K562 (cell line): ENCODE measurements around the gene FAM169A. TPM values are rescaled to one million over a fixed set of nuclear protein-coding genes. Genes with fewer than 3 reads are reported as not detected.
"Not testable (repeated sequence)": the region's sequence is repeated elsewhere in the genome, so short reads cannot be mapped to it uniquely, and the experiment has no call there.

Experiments used
- ATAC-seq: fragments of 200-7000 bp; cut with Tn5 transposase; 3 replicates; pipeline ENCODE4 v1.9.1; 2020; ENCODE audit warnings: moderate library complexity
- BruUV-seq: library from RNA; stranded (reverse); fragments of 400-500 nt; replicated peaks from 2 replicates; lab custom pipeline; 2021; lab: Mats Ljungman, UMichigan
- CTCF ChIA-PET: fragments of 300-600 bp; formaldehyde crosslinking; extraction: SDS; loops from one replicate; lab custom pipeline; 2021; ENCODE audit warnings: low intra/inter-chr PET ratio; lab: Yijun Ruan, JAX
- POLR2A ChIA-PET: fragments of 300-600, 350-650 bp; sonication (Branson Sonifier 250); formaldehyde crosslinking; extraction: SDS; loops from one replicate; lab custom pipeline; 2021; ENCODE audit warnings: antibody characterized with exemption, inconsistent platforms; lab: Yijun Ruan, JAX
- DNase-seq, 4 experiments: peaks; one replicate each; pipeline versions ENCODE4 v3.0.0 to v3.0.0-alpha.2; 2011 to 2018; ENCODE audit warnings: low spot score in 3 of 4, mixed read lengths in 3 of 4; ENCODE audit errors: extremely low read depth in 1 of 4
- FAIRE-seq: peaks from 2 replicates; lab custom pipeline; 2011; peaks lifted over from hg19 to GRCh38; lab: Jason Lieb, UNC
- H2AFZ ChIP-seq: 2 replicates; pipeline ENCODE4 v1.6.0; 2011; ENCODE audit warnings: low read depth, low read length, control low read depth, inconsistent platforms
- H3K27ac ChIP-seq: fragments of 200-600 bp; 3 replicates; pipeline ENCODE4 v1.8.0; 2011; ENCODE audit warnings: low read depth, mild to moderate bottlenecking, control low read depth, inconsistent platforms, low read length, moderate library complexity, mixed read lengths; ENCODE audit errors: extremely low read depth
- H3K27me3 ChIP-seq, 2 experiments: fragments of 300-600 bp in 1 of 2; 2 replicates in 1 of 2; 3 replicates in 1 of 2; pipeline versions ENCODE4 v1.6.0 to v1.8.0; 2011; ENCODE audit warnings: inconsistent platforms in 2 of 2, low read length in 2 of 2, mild to moderate bottlenecking in 1 of 2, mixed read lengths in 1 of 2, moderate library complexity in 1 of 2; ENCODE audit not compliant: control insufficient read depth in 2 of 2, insufficient read depth in 2 of 2
- H3K36me3 ChIP-seq: fragments of 300-600 bp; 3 replicates; pipeline ENCODE4 v1.8.0; 2011; ENCODE audit warnings: mild to moderate bottlenecking, low read length, inconsistent platforms; ENCODE audit not compliant: control insufficient read depth, insufficient read depth
- H3K4me1 ChIP-seq, 2 experiments: fragments of 200-600 bp in 1 of 2; replicated peaks in 1 of 2; 2 replicates in 1 of 2; 3 replicates in 1 of 2; pipeline versions ENCODE4 v1.5.1 to v1.8.0; 2011; ENCODE audit warnings: inconsistent platforms in 2 of 2, low read length in 2 of 2, mild to moderate bottlenecking in 1 of 2, mixed read lengths in 1 of 2, moderate library complexity in 1 of 2; ENCODE audit not compliant: control insufficient read depth in 2 of 2, insufficient read depth in 2 of 2
- H3K4me2 ChIP-seq: 2 replicates; pipeline ENCODE4 v1.6.1; 2011; ENCODE audit warnings: low read length, control low read depth, inconsistent platforms, mixed read lengths; ENCODE audit not compliant: insufficient read depth
- H3K4me3 ChIP-seq: fragments of 200-600 bp; sonication (generic), shearing (Covaris generic); 2 replicates; pipeline ENCODE4 v1.5.1; 2016; ENCODE audit warnings: control low read depth, inconsistent platforms
- H3K79me2 ChIP-seq: fragments of 200-600 bp; 3 replicates; pipeline ENCODE4 v1.8.0; 2011; ENCODE audit warnings: low read length, inconsistent platforms; ENCODE audit not compliant: control insufficient read depth, insufficient read depth
- H3K9ac ChIP-seq, 2 experiments: 2 replicates each; pipeline versions ENCODE4 v1.6.0 to v1.6.1; 2011; ENCODE audit warnings: low read depth in 2 of 2, low read length in 2 of 2, control low read depth in 1 of 2, inconsistent platforms in 1 of 2, mild to moderate bottlenecking in 1 of 2, mixed read lengths in 1 of 2; ENCODE audit not compliant: insufficient read depth in 1 of 2
- H3K9me1 ChIP-seq: one replicate; pipeline ENCODE4 v1.6.0; 2011; ENCODE audit warnings: inconsistent platforms, mild to moderate bottlenecking, low read length, moderate library complexity; ENCODE audit not compliant: control insufficient read depth, insufficient read depth
- H3K9me3 ChIP-seq: replicated peaks from 2 replicates; pipeline ENCODE4 v1.5.1; 2011; ENCODE audit warnings: low read depth, low read length, inconsistent platforms; ENCODE audit not compliant: control insufficient read depth, insufficient read depth
- H4K20me1 ChIP-seq: replicated peaks from 2 replicates; pipeline ENCODE4 v1.6.1; 2011; ENCODE audit warnings: low read length, inconsistent platforms, mixed read lengths; ENCODE audit not compliant: control insufficient read depth, insufficient read depth
- ATF1 ChIP-seq, 2 experiments: fragments of 450-650 bp in 1 of 2; IDR thresholded peaks; 2 replicates each; pipeline ENCODE4 v1.6.1; 2016; ENCODE audit warnings: missing compliant biosample characterization in 1 of 2, missing genetic modification characterization in 1 of 2
- EHMT2 ChIP-seq: fragments of 450-650 bp; IDR thresholded peaks from 2 replicates; pipeline ENCODE4 v1.6.1; 2018; ENCODE audit warnings: antibody characterized with exemption
- GTF2E2 ChIP-seq: fragments of 200-800 bp; sonication (Bioruptor generic); IDR thresholded peaks from 2 replicates; pipeline ENCODE4 v1.6.1; 2016; ENCODE audit warnings: missing genetic modification characterization, missing compliant biosample characterization
- POLR2AphosphoS2 ChIP-seq: IDR thresholded peaks from 2 replicates; pipeline ENCODE4 v1.6.1; 2012; ENCODE audit warnings: low read length, improper control_type of control experiment
- PPARD ChIP-seq: fragments of 250-450 bp; sonication (Bioruptor Pico); IDR thresholded peaks from 2 replicates; pipeline ENCODE4 v1.8.0; 2022; ENCODE audit warnings: inconsistent platforms, mild to moderate bottlenecking, moderate library complexity
- SMARCA4 ChIP-seq: fragments of 450-650 bp; IDR thresholded peaks from 2 replicates; pipeline ENCODE4 v1.6.1; 2016
- TOE1 ChIP-seq, 2 experiments: fragments of 450-650 bp in 1 of 2; sonication (generic) in 1 of 2; formaldehyde crosslinking in 1 of 2; IDR thresholded peaks; 2 replicates each; pipeline versions ENCODE4 v1.7.1 to v1.8.0; 2016 to 2022; ENCODE audit warnings: borderline replicate concordance in 2 of 2, mild to moderate bottlenecking in 2 of 2, antibody characterized with exemption in 1 of 2, inconsistent platforms in 1 of 2, low read depth in 1 of 2, missing genetic modification reagents in 1 of 2, moderate library complexity in 1 of 2
- ZFP30 ChIP-seq: fragments of 250-450 bp; sonication (Bioruptor Pico); IDR thresholded peaks from 2 replicates; pipeline ENCODE4 v1.8.0; 2022; ENCODE audit warnings: moderate library complexity, mild to moderate bottlenecking, inconsistent platforms, borderline replicate concordance
- ZNF174 ChIP-seq: fragments of 250-450 bp; sonication (Bioruptor Pico); IDR thresholded peaks from 2 replicates; pipeline ENCODE4 v1.4.0; 2020; ENCODE audit warnings: mild to moderate bottlenecking
- WGBS: fragments of 100-300 bp; shearing (Covaris generic); methylation state at CpG from one replicate; pipeline ENCODE4 v1.1.6; 2016; ENCODE audit warnings: low coverage, mixed read lengths; ENCODE audit not compliant: insufficient coverage; ENCODE audit errors: missing lambda C conversion rate; 5-methylcytosine and 5-hydroxymethylcytosine counted together
- in situ Hi-C: fragments of 300-500 bp; cut with MboI; formaldehyde crosslinking; loops from 4 replicates; pipeline ENCODE4 v1.15.0; 2018; ENCODE audit warnings: inconsistent platforms, mixed read lengths
- intact Hi-C: fragments of 100-400 bp; cut with micrococcal nuclease; formaldehyde crosslinking; loops from 2 replicates; pipeline ENCODE4 v1.14.2; 2022
- polyA plus RNA-seq, 8 experiments: library from polyadenylated mRNA; depleted of rRNA in 4 of 8; stranded (reverse) in 5 of 8; unstranded in 3 of 8; fragments of >200 nt; fragmentation: Nextera tagmentation in 2 of 8; fragmentation: Illumina TruSeq in 1 of 8; extraction: Ambion mirVana in 2 of 8; extraction: Trizol in 1 of 8; gene quantifications; 2 replicates each; pipeline versions ENCODE4 v1.2.1 to v1.2.3, GENCODE V29; 2011 to 2014; ENCODE audit warnings: inconsistent platforms in 1 of 8, missing spikeins in 1 of 8
- total RNA-seq, 7 experiments: library from RNA; depleted of rRNA in 6 of 7; stranded (reverse); fragments of >200 nt in 6 of 7; fragmentation: Illumina TruSeq in 2 of 7; extraction: Trizol in 2 of 7; gene quantifications; 2 replicates each; pipeline versions ENCODE4 v1.2.1 to v1.2.3, GENCODE V29; 2011 to 2021; ENCODE audit warnings: low replicate concordance in 1 of 7

Gene FAM169A
- total and polyA plus RNA-seq, 9 of the 15 experiments (the other 6 are each of a cell fraction or from before 2014, with no cell fraction given), result 0.01 to 0.04 TPM; not detected in 7

- TF ChIP-seq TOE1 (IDR thresholded peaks at IDR 0.05; ENCODE audit: borderline replicate concordance) (no peak), TOE1 (CRISPR knock-in tag; IDR thresholded peaks at IDR 0.05; ENCODE audit: borderline replicate concordance, low read depth) (no peak), ZFP30 (CRISPR knock-in tag) (no peak), ZNF174 (CRISPR knock-in tag) (no peak), GTF2E2 (no peak), POLR2AphosphoS2 (no peak), PPARD (CRISPR knock-in tag) (no peak), SMARCA4 (no peak), ATF1 (CRISPR knock-in tag; IDR thresholded peaks at IDR 0.05) (no peak), ATF1 (tag; IDR thresholded peaks at IDR 0.05) (no peak), EHMT2 (no peak)
- TF ChIP-seq, all 486 proteins: peak for 0
These were observed 19.0 kb upstream of the FAM169A start (continued) for GRCh38 chr5:74885170-74885569.

DNA sequence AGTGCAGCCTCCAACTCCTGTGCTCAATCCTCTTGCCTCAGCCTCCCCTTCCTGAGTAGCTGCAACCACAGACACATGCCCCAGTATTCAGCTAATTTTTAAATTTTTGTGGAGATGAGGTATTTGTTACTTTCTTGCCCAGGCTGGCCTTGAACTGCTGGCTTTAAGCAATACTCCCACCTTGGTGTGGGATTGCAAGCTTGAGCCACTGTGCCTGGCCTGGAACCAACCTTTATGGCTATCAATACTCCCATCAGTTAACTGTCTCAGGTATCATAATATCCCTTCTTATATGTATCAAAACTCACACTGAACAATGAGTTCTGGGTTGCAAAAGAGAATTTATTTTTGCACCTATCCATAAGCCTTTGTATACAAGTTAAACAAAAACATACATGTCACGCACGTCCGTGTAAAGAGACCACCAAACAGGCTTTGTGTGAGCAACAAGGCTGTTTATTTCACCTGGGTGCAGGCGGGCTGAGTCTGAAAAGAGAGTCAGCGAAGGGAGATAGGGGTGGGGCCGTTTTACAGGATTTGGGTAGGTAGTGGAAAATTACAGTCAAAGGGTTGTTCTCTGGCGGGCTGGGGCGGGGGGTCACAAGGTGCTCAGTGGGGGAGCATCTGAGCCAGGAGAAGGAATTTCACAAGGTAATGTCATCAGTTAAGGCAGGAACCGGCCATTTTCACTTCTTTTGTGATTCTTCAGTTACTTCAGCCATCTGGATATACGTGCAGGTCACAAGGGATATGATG lies 16.4 kb upstream of the FAM169A start:
- CTCF ChIA-PET, H3K4me1 ChIP-seq, H3K79me2 ChIP-seq, H3K9me1 ChIP-seq, POLR2A ChIA-PET, FAIRE-seq, H3K4me3 ChIP-seq, H3K27ac ChIP-seq, in situ Hi-C loops, BruUV-seq, H3K9ac ChIP-seq, DNase-seq, intact Hi-C loops, H3K27me3 ChIP-seq, H2AFZ ChIP-seq, H3K4me2 ChIP-seq, H4K20me1 ChIP-seq, ATAC-seq, H3K36me3 ChIP-seq, H3K9me3 ChIP-seq: not testable (repeated sequence)
- under 1% methylated on average over 8 of the region's 10 CpGs for WGBS
